Fibroblast of pulmonary artery (primary cell): ENCODE results near the gene FGF11.

ENCODE experiments used
- DNase-seq: peaks from one replicate; pipeline ENCODE4 v3.0.0-alpha.2; 2010; ENCODE audit warnings: low read depth
- H3K4me3 ChIP-seq: replicated peaks from 2 replicates; pipeline ENCODE4 v1.5.1; 2011; ENCODE audit warnings: low read depth, mild to moderate bottlenecking, control low read depth, low read length, moderate library complexity
- CTCF ChIP-seq: IDR thresholded peaks from 2 replicates; pipeline ENCODE4 v1.5.1; 2011; ENCODE audit warnings: mild to moderate bottlenecking, control low read depth, low read length, inconsistent platforms; ENCODE audit errors: missing control alignments

Gene FGF11

GRCh38 chr17:7437950-7438614, 1.2 kb upstream of the FGF11 start:
- peak overlapping the region; percentile 10 for H3K4me3 ChIP-seq
- DNase-seq = no peak
- TF ChIP-seq CTCF = no peak

- no peak overlapping the region for H3K4me3 ChIP-seq
- no peak for TF ChIP-seq CTCF
Observed at GRCh38 chr17:7438656-7439460, 454 bp upstream of the FGF11 start.

GRCh38 chr17:7440113-7440833, 961 bp downstream of the FGF11 start:
- peak overlapping the region; percentile 44 for H3K4me3 ChIP-seq
- DNase-seq = no peak
- no peak for TF ChIP-seq CTCF

More at GRCh38 chr17:7438656-7439460, 454 bp upstream of the FGF11 start:
- no peak for DNase-seq

GRCh38 chr17:7440834-7441195, 1.5 kb downstream of the FGF11 start:
- TF ChIP-seq CTCF = peak; percentile 3
- no peak overlapping the region for H3K4me3 ChIP-seq
- no peak for DNase-seq

- no peak overlapping the region for H3K4me3 ChIP-seq
- no peak for TF ChIP-seq CTCF
- DNase-seq = no peak
Observed at GRCh38 chr17:7441266-7441665, 2.0 kb downstream of the FGF11 start.

- no peak overlapping the region for H3K4me3 ChIP-seq
- no peak for TF ChIP-seq CTCF
- DNase-seq = no peak
Observed at GRCh38 chr17:7442142-7442541, 2.8 kb downstream of the FGF11 start.
